RWPE1 (cell line): ENCODE data around the gene LDLRAD4.

ENCODE experiments used
- CTCF ChIA-PET: fragments of 350-600 bp; sonication (Branson Sonifier 250); formaldehyde crosslinking; extraction: SDS; loops from one replicate; lab custom pipeline; 2021; lab: Yijun Ruan, JAX
- POLR2A ChIA-PET: fragments of 400-600 bp; formaldehyde crosslinking; extraction: SDS; loops from one replicate; lab custom pipeline; 2020; ENCODE audit warnings: antibody characterized with exemption; ENCODE audit not compliant: low non-redundant PET; lab: Yijun Ruan, JAX
- DNase-seq: peaks from one replicate; pipeline ENCODE4 v3.0.0; 2012; ENCODE audit warnings: low spot score
- H3K27ac ChIP-seq: fragments of 450-650 bp; 2 replicates; pipeline ENCODE4 v1.5.1; 2017
- TF ChIP-seq, protein P1 (sequence below): fragments of 450-650 bp; conservative IDR thresholded peaks from 2 replicates; pipeline ENCODE4 v1.5.1; 2017; ENCODE audit warnings: low read depth, mild to moderate bottlenecking

Gene LDLRAD4

GRCh38 chr18:13598591-13598990 is 380.0 kb downstream of the LDLRAD4 start:
- ChIA-PET CTCF (interaction anchor here (0.5 kb wide), 1 partner anchor 67 kb away, joined by 3 read pairs; no protein-coding TSS in a partner anchor), POLR2A (no interaction called here)
- DNase-seq, result no peak
- TF ChIP-seq, protein P1, sequence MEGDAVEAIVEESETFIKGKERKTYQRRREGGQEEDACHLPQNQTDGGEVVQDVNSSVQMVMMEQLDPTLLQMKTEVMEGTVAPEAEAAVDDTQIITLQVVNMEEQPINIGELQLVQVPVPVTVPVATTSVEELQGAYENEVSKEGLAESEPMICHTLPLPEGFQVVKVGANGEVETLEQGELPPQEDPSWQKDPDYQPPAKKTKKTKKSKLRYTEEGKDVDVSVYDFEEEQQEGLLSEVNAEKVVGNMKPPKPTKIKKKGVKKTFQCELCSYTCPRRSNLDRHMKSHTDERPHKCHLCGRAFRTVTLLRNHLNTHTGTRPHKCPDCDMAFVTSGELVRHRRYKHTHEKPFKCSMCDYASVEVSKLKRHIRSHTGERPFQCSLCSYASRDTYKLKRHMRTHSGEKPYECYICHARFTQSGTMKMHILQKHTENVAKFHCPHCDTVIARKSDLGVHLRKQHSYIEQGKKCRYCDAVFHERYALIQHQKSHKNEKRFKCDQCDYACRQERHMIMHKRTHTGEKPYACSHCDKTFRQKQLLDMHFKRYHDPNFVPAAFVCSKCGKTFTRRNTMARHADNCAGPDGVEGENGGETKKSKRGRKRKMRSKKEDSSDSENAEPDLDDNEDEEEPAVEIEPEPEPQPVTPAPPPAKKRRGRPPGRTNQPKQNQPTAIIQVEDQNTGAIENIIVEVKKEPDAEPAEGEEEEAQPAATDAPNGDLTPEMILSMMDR, result no peak
- no peak overlapping the region for H3K27ac ChIP-seq

DNA sequence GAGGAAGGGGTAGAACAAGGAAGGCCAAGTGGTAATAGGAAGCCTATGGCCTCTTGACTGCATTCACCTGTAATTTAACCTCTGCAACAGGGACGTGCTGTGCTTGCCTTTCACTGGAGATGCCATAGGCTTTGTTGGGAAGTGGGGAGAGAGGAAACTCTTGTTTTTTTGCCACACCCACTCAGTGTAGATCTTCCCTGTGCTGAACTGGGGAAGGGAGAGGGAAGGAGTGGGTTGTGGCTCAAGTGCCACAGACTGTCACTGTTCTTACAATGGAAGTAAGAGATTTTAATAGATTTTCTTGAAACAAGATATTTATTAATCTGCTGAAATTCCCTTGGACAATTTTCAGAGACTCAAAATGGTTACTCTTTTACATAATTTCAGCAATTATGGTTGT is 380.5 kb downstream of the LDLRAD4 start:
- ChIA-PET CTCF (no interaction called here), POLR2A (no interaction called here)
- no peak overlapping the region for H3K27ac ChIP-seq
- DNase-seq, result no peak
- TF ChIP-seq, protein P1, result no peak

DNA sequence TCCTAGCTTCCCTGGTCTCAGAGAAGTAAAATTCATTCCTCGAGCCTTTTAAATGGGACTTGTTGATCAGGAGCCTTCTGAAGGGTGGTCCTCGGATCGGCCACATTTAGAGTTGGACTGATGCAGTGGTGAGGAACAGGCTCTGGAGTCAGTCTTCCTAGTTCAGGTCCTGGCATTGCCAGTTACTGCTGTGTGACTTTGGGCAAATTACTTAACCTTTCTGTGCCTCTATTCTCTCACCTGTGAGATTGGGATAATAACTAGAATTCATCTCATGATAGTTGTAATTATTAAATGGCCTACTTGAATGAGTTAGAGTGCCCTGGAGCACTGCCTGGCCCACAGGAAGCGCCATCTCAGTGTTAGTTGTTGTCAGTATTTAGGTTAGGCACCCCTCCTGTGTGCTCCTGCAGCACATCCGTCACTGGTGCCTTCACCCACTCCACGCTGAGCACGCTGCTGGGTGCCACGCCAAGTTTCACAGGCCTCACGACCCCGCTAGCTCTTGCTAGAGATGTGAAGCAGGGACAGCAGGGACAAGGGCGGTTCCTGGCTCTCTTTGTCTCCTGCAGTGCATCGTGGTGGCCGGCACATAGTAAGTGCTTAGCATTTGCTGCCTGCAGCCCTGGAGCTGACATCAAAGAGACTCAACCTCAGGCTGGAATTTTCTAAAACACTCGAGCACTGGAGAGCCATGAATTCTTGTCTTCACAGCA is 384.9 kb downstream of the LDLRAD4 start:
- no peak overlapping the region for H3K27ac ChIP-seq
- ChIA-PET POLR2A (no interaction called here), CTCF (no interaction called here)
- DNase-seq, result no peak
- TF ChIP-seq, protein P1, result no peak

DNA sequence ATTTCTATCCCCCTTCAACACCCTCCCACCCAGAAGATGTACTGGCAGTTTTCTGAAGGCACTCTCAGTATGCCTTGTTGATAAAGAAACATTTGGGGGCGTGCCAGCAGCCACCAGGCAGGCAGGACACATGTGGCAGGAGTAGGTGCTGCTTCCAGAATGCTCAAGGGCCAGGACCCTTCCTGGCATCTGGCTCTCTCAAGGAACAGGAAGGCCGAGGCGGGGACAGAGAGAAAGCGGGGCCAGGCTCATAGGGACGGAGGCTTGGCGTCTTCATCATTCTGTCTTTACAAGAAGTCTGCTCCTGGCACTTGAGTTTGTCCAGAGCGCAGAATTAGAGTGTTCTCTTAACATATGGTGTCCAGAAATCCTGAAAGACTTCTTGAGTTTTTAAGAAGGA is 386.2 kb downstream of the LDLRAD4 start:
- ChIA-PET POLR2A (no interaction called here), CTCF (no interaction called here)
- no peak overlapping the region for H3K27ac ChIP-seq
- TF ChIP-seq, protein P1, result no peak
- DNase-seq, result no peak

DNA sequence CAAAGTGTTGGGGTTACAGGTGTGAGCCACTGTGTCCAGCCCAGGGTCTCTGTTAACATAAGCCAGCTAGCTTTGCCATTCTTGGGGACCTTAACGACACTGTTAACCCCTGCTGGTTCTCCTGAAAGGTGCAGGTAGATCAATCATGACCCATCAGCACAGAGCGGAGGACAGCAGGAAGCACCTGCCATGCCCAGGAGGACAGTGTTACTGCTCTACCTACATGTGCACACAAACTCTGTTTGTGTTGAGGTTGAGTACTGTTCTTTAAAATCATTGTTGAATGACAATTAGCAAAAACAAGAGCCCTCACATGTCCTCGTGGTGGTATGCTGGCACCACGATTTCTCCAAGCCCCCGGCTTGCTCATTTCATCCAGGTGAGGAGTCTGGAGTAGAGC is 386.9 kb downstream of the LDLRAD4 start:
- ChIA-PET POLR2A (no interaction called here), CTCF (interaction anchor here (0.6 kb wide), 1 partner anchor 64 kb away, joined by 3 read pairs; no protein-coding TSS in a partner anchor)
- no peak for DNase-seq
- no peak overlapping the region for H3K27ac ChIP-seq
- TF ChIP-seq, protein P1, result no peak

GRCh38 chr18:13605901-13606300 is 387.3 kb downstream of the LDLRAD4 start:
- POLR2A ChIA-PET, result no interaction called here
- DNase-seq, result no peak
- TF ChIP-seq, protein P1, result no peak
- no peak overlapping the region for H3K27ac ChIP-seq
- CTCF ChIA-PET, result interaction anchor here (0.6 kb wide), 1 partner anchor 64 kb away, joined by 3 read pairs; no protein-coding TSS in a partner anchor
